ENCODE measurements around the gene ZNF184.
"Not testable (repeated sequence)": the region's sequence is repeated elsewhere in the genome, so short reads cannot be mapped to it uniquely, and the experiment has no call there.

Gene ZNF184

DNA sequence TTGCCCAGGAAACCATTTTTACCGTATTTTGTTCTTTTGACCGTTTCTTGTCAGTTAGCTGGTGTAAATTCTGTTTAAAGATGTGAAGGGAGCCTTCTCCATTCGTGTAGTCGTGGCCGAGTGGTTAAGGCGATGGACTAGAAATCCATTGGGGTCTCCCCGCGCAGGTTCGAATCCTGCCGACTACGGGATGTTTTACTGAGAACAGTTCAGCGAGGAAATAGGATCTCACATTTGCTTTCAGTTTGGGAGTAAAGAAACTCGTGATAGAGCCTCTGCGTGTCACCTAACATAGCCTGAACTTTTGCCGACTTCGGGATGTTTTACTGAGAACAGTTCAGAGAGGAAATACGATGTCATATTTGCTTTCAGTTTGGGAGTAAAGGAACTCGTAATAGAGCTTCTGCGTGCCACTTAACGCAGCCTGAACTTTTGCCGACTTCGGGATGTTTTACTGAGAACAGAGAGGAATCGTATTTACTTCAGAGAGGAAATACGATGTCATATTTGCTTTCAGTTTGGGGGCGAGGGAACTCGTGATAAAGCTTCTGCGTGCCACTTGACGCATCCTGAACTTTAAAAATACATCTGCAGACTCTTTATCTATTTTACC is 5.9 kb upstream of the ZNF184 start:
- DNase-seq = no peak

DNA sequence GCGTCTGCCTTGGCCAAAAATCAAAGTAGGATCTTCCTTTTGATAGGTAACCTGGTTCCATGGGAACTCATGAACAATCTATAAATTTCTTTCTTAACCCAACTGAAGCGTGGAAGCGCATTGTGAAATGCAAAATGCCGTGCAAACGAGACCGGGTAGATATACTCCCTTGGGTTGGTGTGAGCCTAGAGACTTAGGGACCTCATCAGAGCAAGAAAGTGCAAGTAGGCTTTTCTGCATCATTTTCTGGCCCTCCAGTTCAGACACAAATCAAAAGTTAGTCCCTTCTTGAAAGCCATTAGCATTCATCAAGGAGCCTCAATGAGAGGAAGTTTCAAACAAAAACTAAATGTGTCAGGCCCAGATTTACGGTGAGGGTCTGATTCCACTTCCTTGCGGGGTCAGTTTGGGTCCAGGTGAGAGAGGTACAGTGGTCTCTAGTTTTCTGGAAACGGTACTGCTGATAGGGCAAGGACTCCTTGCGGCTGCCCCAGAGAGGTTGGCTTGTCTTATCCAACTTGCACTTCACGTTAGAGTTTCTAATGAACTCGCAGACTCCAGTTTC is 5.3 kb upstream of the ZNF184 start:
- DNase-seq = no peak

DNA sequence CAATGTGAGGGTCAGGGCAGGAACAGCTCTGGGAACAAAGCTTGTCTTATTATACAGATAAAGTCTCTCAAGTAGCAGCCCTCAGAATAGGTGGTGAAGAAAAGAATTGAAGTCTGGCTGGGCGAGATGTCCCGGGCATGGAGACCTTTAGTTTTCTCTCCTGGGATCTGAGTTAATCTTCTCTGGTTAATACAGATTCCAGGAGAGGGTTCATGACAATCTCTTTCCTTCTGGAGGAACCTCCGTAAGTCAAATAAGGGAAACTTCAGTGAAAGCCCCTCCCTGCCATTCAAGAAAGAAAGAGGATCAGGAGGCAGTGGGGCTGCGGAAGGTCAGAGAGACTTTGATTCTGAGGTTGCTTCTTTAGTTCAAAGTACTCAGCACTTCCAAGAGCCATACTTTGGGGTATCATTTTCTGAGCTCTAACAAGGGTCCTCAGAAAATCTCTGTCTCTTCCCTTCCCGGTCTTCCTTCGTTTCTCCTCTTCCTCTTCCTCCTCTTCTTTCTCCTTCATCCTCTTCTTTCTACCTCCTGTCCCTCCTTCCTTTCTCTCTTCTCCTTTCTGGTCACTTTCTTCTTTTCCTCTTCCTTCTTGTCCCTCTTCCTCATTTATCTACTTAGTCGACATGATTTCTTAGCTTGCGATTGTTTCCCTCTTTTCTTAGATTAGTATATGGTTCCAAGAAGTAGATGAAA is 4.6 kb upstream of the ZNF184 start:
- DNase-seq = no peak

DNA sequence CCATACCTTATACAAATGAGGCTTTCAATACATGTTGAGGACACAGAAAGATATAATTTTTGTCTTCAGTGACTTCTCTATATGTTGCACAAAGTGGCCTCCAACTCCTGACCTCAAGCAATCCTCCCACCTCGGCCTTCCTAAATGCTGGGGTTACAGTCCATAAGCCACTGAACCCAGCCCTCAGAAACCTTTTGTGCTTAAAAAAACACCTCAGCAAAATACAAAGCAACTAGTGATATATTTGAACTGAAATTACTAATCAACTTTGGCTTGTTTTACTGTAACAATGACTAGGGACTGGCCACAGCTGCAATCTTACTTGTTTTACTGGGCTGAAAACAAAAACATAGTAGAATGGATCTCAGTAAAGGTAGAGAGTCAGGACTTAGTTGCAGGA is 3.2 kb upstream of the ZNF184 start:
- DNase-seq = no peak

DNA sequence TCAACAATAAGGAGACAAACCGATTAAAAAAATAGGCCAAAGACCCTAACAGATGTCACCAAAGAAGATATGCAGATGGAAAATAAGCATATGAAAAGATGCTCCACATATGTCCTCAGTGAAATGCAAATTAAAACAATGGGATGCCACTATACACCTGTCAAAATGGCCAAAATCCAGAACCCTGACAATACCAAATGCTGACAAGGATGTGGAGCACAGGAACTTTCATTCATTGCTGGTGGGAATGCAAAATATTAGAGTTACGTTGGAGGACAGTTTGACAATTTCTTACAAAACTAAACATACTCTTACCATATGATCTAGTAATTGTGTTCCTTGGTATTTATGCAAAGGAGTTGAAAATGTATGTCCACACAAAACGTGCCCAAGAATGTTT is 1.8 kb upstream of the ZNF184 start:
- DNase-seq = no peak

DNA sequence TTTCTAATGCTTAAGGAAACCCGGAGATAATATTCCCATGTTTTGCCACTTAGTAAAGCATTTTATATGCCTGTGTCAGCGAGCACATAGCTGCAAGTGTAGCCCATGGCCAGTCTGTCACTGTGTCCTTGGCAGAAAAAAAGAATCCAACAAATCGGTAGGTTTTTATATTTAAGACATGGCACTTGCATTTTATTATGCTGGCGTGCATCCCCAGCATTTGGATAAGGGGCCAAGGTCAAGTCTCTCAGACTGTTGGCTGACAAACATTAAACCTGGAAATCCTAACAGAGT is 1.2 kb upstream of the ZNF184 start:
- no peak for DNase-seq

DNA sequence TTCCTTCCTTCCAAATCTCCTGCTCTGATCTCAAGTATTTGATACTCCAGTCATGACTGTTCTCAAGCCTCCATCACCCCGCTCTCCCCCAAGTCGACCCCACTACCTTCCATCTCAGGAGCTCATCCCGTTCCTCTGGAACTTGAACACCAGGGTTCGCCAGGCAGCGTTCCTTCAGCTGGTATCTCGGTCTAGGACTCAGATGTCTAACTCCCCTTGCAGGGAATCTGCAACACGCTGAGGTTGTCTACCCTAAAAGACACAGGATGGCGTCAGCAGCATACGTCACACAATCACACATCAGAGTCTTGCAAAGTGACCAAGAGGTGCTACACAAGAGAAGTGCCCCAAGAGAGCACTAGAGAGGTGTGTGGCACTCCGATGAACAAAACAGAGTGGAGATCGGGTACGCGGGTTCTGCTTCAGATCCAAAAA is 706 bp downstream of the ZNF184 start:
- no peak for DNase-seq

DNA sequence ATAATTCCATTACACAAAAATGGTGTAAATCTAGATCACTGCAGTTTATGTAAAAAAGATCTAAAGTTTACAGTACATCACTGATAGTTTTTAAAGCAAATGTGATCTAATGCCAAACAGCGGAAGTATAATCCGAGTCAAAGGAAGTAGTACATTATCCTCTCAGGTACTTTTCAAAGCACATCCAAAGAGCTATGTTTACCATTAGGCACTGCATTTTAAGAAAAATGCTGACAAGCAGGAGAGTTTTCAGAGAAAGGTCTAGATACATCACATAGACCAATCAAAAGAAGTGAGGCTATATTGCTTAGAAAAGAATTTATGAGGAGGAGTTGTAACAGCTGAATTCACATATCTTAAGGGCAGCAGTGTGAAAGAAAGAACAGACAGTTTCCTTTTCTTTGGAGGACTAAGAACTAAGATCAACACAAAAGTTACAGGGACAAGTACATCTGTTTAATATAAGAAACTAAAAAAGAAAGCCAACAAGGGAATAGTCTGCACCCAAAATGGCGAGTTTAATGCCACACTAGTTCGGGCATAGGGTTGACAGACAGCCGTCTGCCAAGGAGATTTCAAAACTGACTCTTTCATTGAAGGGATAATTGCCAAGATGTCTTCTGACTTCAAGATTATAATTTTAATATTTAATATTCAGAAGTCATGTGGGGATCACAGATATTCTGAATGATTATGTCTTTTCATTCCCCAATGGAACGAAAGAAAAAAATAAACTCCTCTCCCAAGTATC is 1.4 kb downstream of the ZNF184 start:
- DNase-seq = no peak

DNA sequence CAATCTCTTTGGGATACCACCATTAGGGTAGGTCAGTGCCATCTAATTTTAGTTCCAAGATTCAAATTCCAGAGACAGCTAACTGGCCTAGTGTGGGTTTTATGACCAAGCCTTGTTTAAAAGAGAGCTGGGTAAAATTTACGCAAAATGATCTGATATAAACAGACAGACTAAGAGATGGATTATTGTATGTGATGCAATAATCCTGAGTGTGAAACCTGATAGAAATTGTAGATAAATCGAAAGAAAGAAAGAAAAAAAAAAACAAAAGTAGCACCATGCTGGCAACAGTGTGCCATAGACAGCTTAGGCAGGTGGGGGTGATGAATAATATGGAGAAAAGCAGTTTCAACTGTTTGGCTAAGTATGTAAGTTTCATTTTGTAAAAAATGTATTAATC is 2.9 kb downstream of the ZNF184 start:
- DNase-seq = no peak

DNA sequence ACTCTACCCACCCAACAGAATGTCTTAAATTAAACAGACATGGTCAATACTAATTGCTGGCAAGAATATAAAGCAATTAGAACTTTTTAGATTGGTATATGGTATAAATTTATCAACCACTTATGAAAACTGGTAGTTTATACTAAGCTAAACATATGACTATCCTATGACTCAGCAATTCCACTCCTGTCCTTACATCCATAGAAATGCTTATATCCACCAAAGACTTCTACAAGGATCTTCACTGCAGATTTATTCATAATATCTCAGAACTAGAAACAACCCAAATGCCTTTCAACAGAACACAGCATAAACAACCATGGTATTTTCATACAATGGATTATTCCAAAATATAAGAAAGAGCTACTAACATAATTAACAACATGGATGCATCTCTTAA is 4.6 kb downstream of the ZNF184 start:
- no peak for DNase-seq

DNA sequence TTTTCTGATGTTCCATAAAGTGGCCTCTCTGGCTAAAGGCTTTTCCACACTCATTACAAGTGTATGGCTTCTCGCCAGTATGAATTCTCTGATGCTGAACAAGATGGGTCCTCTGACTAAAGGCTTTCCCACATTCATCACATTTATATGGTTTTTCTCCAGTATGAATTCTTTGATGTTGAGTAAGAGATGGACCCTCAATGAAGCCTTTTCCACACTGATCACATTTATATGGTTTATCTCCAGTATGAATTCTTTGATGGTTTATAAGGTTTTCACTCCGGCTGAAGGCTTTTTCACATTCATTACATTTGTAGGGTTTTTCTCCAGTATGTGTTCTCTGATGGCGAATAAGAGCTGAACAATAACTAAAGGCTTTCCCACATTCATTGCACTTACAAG is 20.4 kb downstream of the ZNF184 start:
- DNase-seq = no peak

DNA sequence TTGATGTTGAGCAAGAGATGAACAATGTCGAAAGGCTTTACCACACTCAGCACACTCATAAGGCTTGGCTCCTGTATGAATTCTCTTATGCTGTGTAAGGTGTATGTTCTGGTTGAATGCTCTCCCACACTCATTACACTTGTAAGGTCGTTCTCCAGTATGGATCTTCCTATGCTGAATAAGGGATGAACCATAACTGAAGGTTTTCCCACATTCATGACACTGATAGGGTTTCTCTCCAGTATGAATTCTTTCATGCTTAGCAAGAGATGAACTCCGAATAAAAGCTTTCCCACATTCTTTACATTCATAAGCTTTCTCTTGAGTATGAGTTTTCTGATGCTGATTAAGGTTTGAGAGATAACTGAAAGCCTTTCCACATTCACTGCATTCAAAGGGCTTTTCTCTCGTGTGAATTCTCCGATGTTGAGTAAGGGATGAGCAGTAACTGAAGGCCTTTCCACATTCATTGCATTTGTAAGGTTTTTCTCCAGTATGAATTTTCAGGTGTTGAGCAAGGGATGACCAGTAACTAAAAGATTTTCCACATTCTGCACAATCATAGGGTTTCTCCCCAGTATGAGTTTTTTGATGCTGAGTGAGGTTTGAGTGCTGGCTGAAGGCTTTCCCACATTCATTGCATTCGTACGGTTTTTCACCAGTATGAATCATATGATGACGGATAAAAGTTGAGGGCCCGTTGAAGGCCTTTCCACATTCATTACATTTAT is 21.1 kb downstream of the ZNF184 start:
- no peak for DNase-seq

DNA sequence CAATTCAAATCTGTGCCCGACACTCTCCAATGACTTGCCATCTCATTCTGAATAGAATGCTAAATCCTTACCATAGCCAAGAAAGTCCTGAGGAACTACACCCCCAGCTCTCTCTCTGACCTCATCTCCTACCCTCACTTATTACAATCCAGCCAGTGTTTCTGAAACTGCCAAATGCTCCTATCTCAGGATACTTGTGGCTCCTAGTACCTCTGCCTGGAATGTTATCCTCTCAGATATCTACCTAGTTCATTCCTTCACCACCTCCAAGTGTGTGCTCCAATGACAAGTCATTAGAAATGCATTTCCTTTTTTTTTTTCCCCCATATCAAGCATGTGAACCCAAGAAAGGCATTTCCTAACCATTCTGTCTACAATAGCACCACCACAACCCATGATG is 24.4 kb downstream of the ZNF184 start:
- no peak for DNase-seq

DNA sequence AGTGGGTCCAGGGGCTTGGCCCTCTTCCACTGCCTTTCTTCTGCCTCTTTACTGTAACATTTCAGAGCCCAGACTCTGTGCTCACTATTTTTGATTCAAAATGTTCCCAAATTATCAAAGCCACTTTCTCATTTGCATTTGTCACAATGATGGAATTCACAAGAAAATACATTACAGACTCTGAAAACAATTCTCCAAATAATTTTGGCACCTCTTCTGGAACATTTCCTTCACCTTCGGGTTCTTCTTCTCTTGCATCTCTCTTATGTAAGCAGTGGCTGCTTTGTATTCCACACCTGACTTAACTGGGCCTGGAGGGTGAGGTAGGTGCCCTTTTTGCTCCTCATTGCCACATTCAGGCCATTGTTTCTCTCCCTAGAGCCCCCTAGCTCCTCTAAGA is 30.0 kb downstream of the ZNF184 start:
- no peak for DNase-seq

DNA sequence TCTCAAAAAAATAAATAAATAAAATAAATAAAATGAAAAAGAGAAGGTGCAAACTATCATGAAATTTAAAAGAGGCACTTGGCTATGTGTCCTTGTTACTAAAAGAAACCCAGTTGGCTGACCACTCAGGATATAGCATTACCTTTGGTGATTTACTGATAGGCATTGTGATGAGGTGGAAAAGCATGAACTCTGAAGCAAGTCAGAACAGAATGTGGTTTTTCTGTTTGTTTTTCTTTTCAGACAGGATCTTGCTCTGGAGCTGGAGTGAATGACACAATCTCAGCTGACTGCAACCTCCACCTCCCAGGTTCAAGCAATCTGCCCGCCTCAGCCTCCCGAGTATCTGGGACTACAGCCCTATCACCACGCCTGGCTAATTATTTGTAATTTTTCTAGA is 31.9 kb downstream of the ZNF184 start:
- DNase-seq = no peak

DNA sequence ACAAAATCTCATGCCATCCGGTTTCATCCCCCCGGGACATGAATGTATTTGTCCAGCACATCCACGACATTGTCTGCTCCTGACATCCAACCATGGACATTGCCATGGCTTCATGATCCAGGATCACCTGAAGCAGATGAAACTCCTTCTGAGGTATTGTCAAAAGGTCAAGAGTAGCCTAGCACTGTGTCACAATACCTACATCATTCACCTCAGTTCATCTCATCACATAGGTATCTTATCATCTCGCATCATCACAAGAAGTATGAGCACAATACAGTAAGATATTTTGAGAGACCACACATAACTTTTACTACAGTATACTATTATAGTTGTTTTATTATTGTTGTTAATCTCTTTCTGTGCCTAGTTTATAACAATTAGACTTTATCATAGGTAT is 33.5 kb downstream of the ZNF184 start:
- DNase-seq = no peak

DNA sequence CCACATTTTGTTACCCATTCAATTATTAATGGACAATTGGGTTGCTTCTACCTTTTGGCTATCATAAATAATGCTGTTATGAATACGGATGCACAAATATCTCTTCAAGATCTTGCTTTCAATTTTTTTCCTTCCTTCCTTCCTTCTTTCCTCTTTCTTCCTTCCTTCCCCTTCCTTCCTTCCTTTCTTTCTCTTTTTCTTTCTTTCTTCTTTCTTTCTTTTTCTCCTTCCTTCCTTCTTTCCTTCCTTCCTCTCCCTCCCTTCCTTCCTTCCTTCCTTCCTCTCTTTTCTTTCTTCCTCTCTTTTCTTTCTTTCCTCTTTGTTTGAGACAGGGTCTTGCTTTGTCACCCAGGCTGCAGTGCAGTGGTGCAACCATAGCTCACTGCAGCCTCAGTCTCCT is 39.2 kb downstream of the ZNF184 start:
- no peak for DNase-seq

DNA sequence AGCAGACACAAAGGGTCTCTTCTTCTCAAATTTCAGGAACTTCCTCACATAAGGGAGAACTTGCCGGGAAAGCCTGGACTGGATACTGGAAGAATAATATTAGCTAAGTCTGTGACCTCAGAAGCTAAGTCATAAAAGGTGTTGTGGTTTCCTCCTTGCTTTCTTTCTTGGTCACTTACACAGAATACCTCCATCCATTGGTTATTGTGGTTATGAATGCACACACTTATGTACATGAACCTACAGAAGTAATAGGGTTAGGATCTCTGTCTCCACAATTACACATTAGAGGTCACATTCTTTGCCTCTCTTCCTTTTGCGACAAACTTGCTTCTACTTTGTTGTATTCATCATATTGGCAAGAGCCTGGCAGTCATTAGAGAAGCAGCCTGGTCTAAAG is 43.9 kb downstream of the ZNF184 start:
- DNase-seq = no peak

DNA sequence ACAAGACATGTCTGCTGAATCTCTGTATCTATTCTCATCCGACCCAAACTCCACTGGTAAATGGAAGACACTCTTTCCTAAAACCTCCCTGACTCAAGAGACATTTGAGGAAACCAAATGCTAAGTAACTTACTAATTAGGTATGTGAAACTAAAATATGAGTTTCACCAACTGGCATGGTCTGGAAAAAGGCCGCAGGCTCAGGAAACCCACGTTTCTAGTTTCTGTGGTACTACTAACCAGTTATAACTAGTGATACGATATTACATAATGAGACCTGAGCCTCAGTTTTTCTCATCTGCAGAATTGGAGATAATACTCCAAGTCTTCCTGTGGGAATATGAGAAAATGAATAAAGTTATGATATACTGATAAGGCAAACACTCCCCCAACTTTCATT is 44.4 kb downstream of the ZNF184 start:
- DNase-seq = no peak

DNA sequence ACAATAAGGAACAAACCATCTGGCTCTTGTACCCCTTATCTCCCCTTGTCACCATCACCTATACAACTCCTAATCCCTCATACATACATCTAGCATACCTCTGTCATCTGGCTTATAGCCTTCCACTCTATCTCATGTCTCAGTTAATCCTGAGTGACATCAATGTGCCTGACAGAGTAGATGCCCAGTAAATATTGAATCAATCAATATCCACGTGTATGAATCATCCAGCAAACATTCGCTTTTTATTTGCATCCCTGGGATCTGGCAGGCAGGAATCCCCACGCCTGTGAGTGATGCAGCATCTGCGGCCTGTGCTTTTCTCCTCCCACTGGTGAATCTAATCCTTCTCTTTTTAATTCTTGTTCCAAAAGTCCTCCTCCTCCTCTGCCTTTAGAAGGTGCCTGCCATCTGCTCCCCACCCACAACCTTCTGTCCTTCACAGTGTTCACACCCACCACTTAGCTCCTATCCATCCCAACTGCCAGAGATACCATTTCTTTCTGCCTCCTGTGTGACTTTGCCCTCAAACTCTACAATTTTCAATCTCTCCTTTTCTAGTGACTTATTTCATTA is 46.8 kb downstream of the ZNF184 start:
- no peak for DNase-seq

DNA sequence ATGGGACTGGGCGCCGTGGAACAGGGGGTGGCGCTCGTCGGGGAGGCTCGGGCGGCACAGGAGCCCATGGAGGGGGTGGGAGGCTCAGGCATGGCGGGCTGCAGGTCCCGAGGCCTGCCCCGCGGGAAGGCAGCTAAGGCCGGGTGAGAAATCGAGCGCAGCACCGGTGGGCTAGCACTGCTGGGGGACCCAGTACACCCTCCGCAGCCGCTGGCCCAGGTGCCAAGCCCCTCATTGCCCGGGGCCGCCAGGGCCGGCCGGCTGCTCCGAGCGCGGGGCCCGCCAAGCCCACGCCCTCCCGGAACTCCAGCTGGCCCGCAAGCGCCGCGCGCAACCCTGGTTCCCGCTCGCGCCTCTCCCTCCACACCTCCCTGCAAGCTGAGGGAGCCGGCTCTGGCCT is 48.1 kb downstream of the ZNF184 start:
- DNase-seq = not testable (repeated sequence)

DNA sequence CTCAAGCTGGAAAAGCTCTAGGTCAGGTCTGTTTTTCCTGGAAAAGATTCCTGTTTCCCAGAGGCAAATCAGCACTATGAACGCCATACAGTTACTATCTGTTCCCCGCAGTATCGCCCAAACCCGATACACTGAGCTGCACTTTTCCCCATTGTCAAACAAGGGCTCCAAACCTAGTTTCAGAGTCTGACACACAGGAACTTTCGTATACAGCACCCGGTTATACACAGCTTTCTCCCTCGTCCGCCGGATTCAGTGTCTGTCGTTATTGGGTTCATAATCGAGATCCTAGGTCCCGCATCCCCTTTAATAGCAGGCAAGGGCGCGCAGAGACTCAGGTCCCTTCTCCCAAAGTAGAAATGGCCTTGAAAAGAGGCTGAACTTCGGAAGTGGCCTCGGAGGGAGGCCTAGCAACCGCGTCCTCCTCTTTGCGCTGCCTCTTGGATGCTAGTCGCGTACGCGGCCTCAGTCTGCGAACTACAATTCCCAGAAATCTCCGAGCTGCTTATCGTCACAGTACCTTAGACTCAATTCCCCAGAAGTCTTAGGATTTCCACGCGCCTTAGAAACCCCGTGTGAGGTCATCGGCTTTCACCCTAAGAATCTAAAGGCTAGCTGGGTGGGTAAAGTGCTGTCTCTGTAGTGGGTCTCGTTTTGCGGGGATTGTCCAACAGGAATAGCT is 50.1 kb downstream of the ZNF184 start:
- no peak for DNase-seq

DNA sequence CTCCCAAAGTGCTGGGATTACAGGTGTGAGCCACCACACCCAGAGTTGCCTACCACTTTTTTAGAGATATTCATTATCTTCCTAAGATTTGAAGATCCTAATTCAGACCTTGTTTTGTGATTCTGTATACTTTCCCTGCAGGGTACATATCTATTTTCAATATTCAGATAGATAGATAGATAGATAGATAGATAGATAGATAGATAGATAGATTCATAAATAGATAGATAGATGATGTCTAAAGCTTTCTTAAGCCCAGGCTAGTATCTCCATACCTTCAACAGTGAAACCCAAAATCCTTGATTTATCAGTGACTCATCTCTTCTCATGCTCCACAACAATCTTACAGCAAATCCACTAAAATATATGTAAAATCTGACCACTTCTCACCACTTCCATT is 53.5 kb downstream of the ZNF184 start:
- DNase-seq = no peak

All from NCI-H1436 treated with DMSO at 0.1 percent for 48 hours (cell line).